ENCODE data around the gene SNX9. TPM values are rescaled to one million over a fixed set of nuclear protein-coding genes. Genes with fewer than 3 reads are reported as not detected.
A peak's percentile ranks its signal among the peaks of the same experiment; 100 is the strongest.

SNX9 gene
- total RNA-seq, 1 donor from 2014 or later = 36.0 TPM

GRCh38 chr6:157868835-157869234 lies 45.8 kb downstream of the SNX9 start:
- H2AFZ ChIP-seq (ENCODE audit: low read depth, low read length) = no peak overlapping the region
- peaks cover 65% of the 10 kb centered on the region for H4K20me1 ChIP-seq (ENCODE audit: insufficient read depth, low read length)
- no peaks in the 10 kb centered on the region for H3K9me3 ChIP-seq (ENCODE audit: insufficient read depth, low read depth, low read length)
- no peak overlapping the region for H3K9ac ChIP-seq (ENCODE audit: low read length)
- no peak for DNase-seq (ENCODE audit: low read depth)
- H3K27ac ChIP-seq (ENCODE audit: low read depth, low read length) = no peak overlapping the region
- H3K36me3 ChIP-seq (ENCODE audit: insufficient read depth, low read length) = peaks cover 4% of the 10 kb centered on the region
- H3K4me1 Mint-ChIP-seq (ENCODE audit: low read depth, unreplicated experiment) = peaks cover 10% of the 10 kb centered on the region
- H3K4me1 ChIP-seq (ENCODE audit: insufficient read depth, low read length) = peaks cover 3% of the 10 kb centered on the region
- H3K27ac Mint-ChIP-seq (ENCODE audit: unreplicated experiment) = no peak overlapping the region
- H3K36me3 Mint-ChIP-seq (ENCODE audit: low read depth, unreplicated experiment) = no peaks in the 10 kb centered on the region
- no peak for TF ChIP-seq CTCF (IDR thresholded peaks at IDR 0.05; ENCODE audit: insufficient read depth, low read depth, low read length)
- no peak for TF ChIP-seq EZH2 (IDR thresholded peaks at IDR 0.05; ENCODE audit: insufficient read depth, low read length)
- peaks cover 40% of the 10 kb centered on the region for H3K79me2 ChIP-seq (ENCODE audit: insufficient read depth, low read length)
- no peak overlapping the region for H3K4me3 ChIP-seq (ENCODE audit: insufficient read depth, low read depth, low read length)
- no peaks in the 10 kb centered on the region for H3K27me3 Mint-ChIP-seq (ENCODE audit: low read depth, unreplicated experiment)
- no peaks in the 10 kb centered on the region for H3K27me3 ChIP-seq (ENCODE audit: insufficient read depth, low read length)
- no peak overlapping the region for H3K4me3 Mint-ChIP-seq (ENCODE audit: unreplicated experiment)
- H3K9me3 Mint-ChIP-seq (ENCODE audit: unreplicated experiment) = no peaks in the 10 kb centered on the region
- FAIRE-seq = no peak
- no peak overlapping the region for H3K4me2 ChIP-seq (ENCODE audit: low read length)

GRCh38 chr6:157869673-157870302 lies 46.7 kb downstream of the SNX9 start:
- DNase-seq (ENCODE audit: low read depth) = no peak
- Mint-ChIP-seq H3K9me3 (ENCODE audit: unreplicated experiment) (no peaks in the 10 kb centered on the region), H3K4me1 (ENCODE audit: low read depth, unreplicated experiment) (peaks cover 10% of the 10 kb centered on the region), H3K4me3 (ENCODE audit: unreplicated experiment) (no peak overlapping the region), H3K36me3 (ENCODE audit: low read depth, unreplicated experiment) (no peaks in the 10 kb centered on the region), H3K27ac (ENCODE audit: unreplicated experiment) (no peak overlapping the region), H3K27me3 (ENCODE audit: low read depth, unreplicated experiment) (no peaks in the 10 kb centered on the region)
- Histone ChIP-seq H3K9ac (ENCODE audit: low read length) (no peak overlapping the region), H4K20me1 (ENCODE audit: insufficient read depth, low read length) (peaks cover 60% of the 10 kb centered on the region), H3K36me3 (ENCODE audit: insufficient read depth, low read length) (peaks cover 11% of the 10 kb centered on the region), H3K27me3 (ENCODE audit: insufficient read depth, low read length) (no peaks in the 10 kb centered on the region), H3K4me1 (ENCODE audit: insufficient read depth, low read length) (peaks cover 3% of the 10 kb centered on the region), H3K27ac (ENCODE audit: low read depth, low read length) (no peak overlapping the region), H3K79me2 (ENCODE audit: insufficient read depth, low read length) (peaks cover 30% of the 10 kb centered on the region), H3K4me3 (ENCODE audit: insufficient read depth, low read depth, low read length) (no peak overlapping the region), H3K4me2 (ENCODE audit: low read length) (no peak overlapping the region), H3K9me3 (ENCODE audit: insufficient read depth, low read depth, low read length) (no peaks in the 10 kb centered on the region), H2AFZ (ENCODE audit: low read depth, low read length) (no peak overlapping the region)
- TF ChIP-seq EZH2 (IDR thresholded peaks at IDR 0.05; ENCODE audit: insufficient read depth, low read length) = no peak
- TF ChIP-seq CTCF (IDR thresholded peaks at IDR 0.05; ENCODE audit: insufficient read depth, low read depth, low read length) = no peak
- FAIRE-seq = no peak

- TF ChIP-seq EZH2 (IDR thresholded peaks at IDR 0.05; ENCODE audit: insufficient read depth, low read length) = no peak
- TF ChIP-seq CTCF (IDR thresholded peaks at IDR 0.05; ENCODE audit: insufficient read depth, low read depth, low read length) = peak; percentile 68
- Histone ChIP-seq H3K79me2 (ENCODE audit: insufficient read depth, low read length) (peaks cover 11% of the 10 kb centered on the region), H3K9me3 (ENCODE audit: insufficient read depth, low read depth, low read length) (no peaks in the 10 kb centered on the region), H3K27me3 (ENCODE audit: insufficient read depth, low read length) (no peaks in the 10 kb centered on the region), H3K4me3 (ENCODE audit: insufficient read depth, low read depth, low read length) (no peak overlapping the region), H2AFZ (ENCODE audit: low read depth, low read length) (no peak overlapping the region), H4K20me1 (ENCODE audit: insufficient read depth, low read length) (peaks cover 35% of the 10 kb centered on the region), H3K27ac (ENCODE audit: low read depth, low read length) (no peak overlapping the region), H3K4me2 (ENCODE audit: low read length) (no peak overlapping the region), H3K4me1 (ENCODE audit: insufficient read depth, low read length) (no peaks in the 10 kb centered on the region), H3K36me3 (ENCODE audit: insufficient read depth, low read length) (peaks cover 23% of the 10 kb centered on the region), H3K9ac (ENCODE audit: low read length) (no peak overlapping the region)
- Mint-ChIP-seq H3K4me1 (ENCODE audit: low read depth, unreplicated experiment) (no peaks in the 10 kb centered on the region), H3K4me3 (ENCODE audit: unreplicated experiment) (no peak overlapping the region), H3K27me3 (ENCODE audit: low read depth, unreplicated experiment) (no peaks in the 10 kb centered on the region), H3K9me3 (ENCODE audit: unreplicated experiment) (no peaks in the 10 kb centered on the region), H3K36me3 (ENCODE audit: low read depth, unreplicated experiment) (no peaks in the 10 kb centered on the region), H3K27ac (ENCODE audit: unreplicated experiment) (peak overlapping the region; percentile 49)
- DNase-seq (ENCODE audit: low read depth) = peak; percentile 26
- no peak for FAIRE-seq
These were observed 50.8 kb downstream of the SNX9 start for GRCh38 chr6:157873735-157874344.
